Measurements from ENCODE around the gene XRCC4.
A peak's percentile ranks its signal among the peaks of the same experiment; 100 is the strongest.

Gene XRCC4

GRCh38 chr5:83396662-83397061, 319.3 kb downstream of the XRCC4 start:
- no peak overlapping the region for H3K4me3 ChIP-seq (ENCODE audit: low read depth, low read length)
- TF ChIP-seq MAX (IDR thresholded peaks at IDR 0.05; ENCODE audit: low read depth, low read length): peak; percentile 37; the same call in 1 of the 2 replicates
- TF ChIP-seq MYC (IDR thresholded peaks at IDR 0.05; ENCODE audit: low read depth, low read length): no peak
- DNase-seq (ENCODE audit: low read depth): peak; percentile 27

- H3K4me3 ChIP-seq (ENCODE audit: low read depth, low read length): no peak overlapping the region
- DNase-seq (ENCODE audit: low read depth): no peak
- TF ChIP-seq MAX (IDR thresholded peaks at IDR 0.05; ENCODE audit: low read depth, low read length) (no peak), POLR2A (IDR thresholded peaks at IDR 0.05; ENCODE audit: extremely low read depth, insufficient read length) (no peak), MYC (IDR thresholded peaks at IDR 0.05; ENCODE audit: low read depth, low read length) (no peak)
- TF ChIP-seq, protein P1, sequence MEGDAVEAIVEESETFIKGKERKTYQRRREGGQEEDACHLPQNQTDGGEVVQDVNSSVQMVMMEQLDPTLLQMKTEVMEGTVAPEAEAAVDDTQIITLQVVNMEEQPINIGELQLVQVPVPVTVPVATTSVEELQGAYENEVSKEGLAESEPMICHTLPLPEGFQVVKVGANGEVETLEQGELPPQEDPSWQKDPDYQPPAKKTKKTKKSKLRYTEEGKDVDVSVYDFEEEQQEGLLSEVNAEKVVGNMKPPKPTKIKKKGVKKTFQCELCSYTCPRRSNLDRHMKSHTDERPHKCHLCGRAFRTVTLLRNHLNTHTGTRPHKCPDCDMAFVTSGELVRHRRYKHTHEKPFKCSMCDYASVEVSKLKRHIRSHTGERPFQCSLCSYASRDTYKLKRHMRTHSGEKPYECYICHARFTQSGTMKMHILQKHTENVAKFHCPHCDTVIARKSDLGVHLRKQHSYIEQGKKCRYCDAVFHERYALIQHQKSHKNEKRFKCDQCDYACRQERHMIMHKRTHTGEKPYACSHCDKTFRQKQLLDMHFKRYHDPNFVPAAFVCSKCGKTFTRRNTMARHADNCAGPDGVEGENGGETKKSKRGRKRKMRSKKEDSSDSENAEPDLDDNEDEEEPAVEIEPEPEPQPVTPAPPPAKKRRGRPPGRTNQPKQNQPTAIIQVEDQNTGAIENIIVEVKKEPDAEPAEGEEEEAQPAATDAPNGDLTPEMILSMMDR (IDR thresholded peaks at IDR 0.05; ENCODE audit: low read depth, low read length): no peak
Observed at GRCh38 chr5:83397658-83398057, 320.3 kb downstream of the XRCC4 start.

GRCh38 chr5:83400241-83400640, 322.9 kb downstream of the XRCC4 start:
- H3K4me3 ChIP-seq (ENCODE audit: low read depth, low read length): no peak overlapping the region
- DNase-seq (ENCODE audit: low read depth): no peak
- no peak for TF ChIP-seq MYC (IDR thresholded peaks at IDR 0.05; ENCODE audit: low read depth, low read length)

DNA sequence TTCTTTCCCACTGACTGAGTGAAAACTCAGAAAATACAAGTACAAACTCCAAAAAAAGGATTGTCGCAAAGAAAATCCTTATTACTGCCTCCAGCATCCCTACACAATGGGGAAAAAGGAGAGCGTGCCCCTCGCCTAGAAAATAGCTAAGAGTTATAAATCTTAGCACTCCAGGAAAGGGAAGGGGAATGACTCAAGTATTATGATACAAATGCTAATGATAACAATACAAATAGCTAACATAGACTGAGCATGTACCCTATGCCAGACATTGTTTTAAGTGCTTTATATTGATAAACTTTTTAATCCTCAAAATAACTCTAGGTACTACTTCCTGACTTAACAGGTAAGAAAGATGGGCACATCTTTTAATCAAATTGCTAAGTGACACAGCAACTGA, 323.4 kb downstream of the XRCC4 start:
- DNase-seq (ENCODE audit: low read depth): no peak
- H3K4me3 ChIP-seq (ENCODE audit: low read depth, low read length): no peak overlapping the region
- TF ChIP-seq POLR2A (IDR thresholded peaks at IDR 0.05; ENCODE audit: extremely low read depth, insufficient read length) (no peak), MAX (IDR thresholded peaks at IDR 0.05; ENCODE audit: low read depth, low read length) (no peak), MYC (IDR thresholded peaks at IDR 0.05; ENCODE audit: low read depth, low read length) (no peak)
- TF ChIP-seq, protein P1 (IDR thresholded peaks at IDR 0.05; ENCODE audit: low read depth, low read length): no peak

DNA sequence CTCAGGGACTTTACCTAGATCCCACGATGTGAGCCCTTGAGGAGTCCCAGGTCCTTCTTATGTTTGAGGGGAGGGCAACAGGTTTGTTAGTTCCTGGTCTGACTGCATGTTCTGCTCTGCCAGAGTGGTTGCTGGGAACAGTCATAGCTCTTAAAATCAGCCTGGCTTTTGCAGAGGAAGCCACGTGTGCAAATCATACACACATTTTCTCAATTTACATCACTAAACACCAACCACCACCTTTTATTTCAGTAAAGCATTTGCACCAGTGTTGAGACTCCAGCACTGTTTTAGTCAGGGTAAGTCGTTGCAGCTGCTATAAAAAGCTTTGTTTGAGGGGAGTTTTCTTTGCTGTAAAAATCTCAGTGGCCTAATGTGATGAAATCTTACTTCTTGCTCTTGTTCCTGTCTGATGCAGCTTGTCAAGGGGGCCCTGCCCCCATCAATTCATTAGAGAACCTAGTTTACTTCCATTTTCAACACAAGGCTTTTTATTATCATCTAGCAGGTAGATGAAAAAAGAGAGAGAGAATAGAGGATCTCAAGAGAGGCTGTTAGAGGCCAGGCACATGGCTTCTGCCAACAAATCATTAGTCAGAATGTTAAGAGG, 323.9 kb downstream of the XRCC4 start:
- no peak overlapping the region for H3K4me3 ChIP-seq (ENCODE audit: low read depth, low read length)
- no peak for TF ChIP-seq POLR2A (IDR thresholded peaks at IDR 0.05; ENCODE audit: extremely low read depth, insufficient read length)
- TF ChIP-seq MAX (IDR thresholded peaks at IDR 0.05; ENCODE audit: low read depth, low read length): no peak
- TF ChIP-seq, protein P1 (IDR thresholded peaks at IDR 0.05; ENCODE audit: low read depth, low read length): no peak
- no peak for TF ChIP-seq MYC (IDR thresholded peaks at IDR 0.05; ENCODE audit: low read depth, low read length)
- DNase-seq (ENCODE audit: low read depth): peak; percentile 53

- H3K4me3 ChIP-seq (ENCODE audit: low read depth, low read length): no peak overlapping the region
- peak; percentile 48 for DNase-seq (ENCODE audit: low read depth)
- TF ChIP-seq, protein P1 (IDR thresholded peaks at IDR 0.05; ENCODE audit: low read depth, low read length): no peak
- TF ChIP-seq POLR2A (IDR thresholded peaks at IDR 0.05; ENCODE audit: extremely low read depth, insufficient read length) (no peak), MAX (IDR thresholded peaks at IDR 0.05; ENCODE audit: low read depth, low read length) (no peak), MYC (IDR thresholded peaks at IDR 0.05; ENCODE audit: low read depth, low read length) (no peak)
Observed at GRCh38 chr5:83401775-83402174, 324.4 kb downstream of the XRCC4 start.

Measured in NB4 (cell line).